GM12873 (cell line): Measurements from ENCODE around the gene MVB12B.

Experiments
- TF ChIP-seq, protein P1 (sequence below): IDR thresholded peaks from 2 replicates; pipeline ENCODE4 v1.5.1; 2012; ENCODE audit warnings: low read depth, mild to moderate bottlenecking, moderate library complexity, low read length, control low read depth; ENCODE audit not compliant: insufficient read depth; ENCODE audit errors: missing control alignments

MVB12B gene

DNA sequence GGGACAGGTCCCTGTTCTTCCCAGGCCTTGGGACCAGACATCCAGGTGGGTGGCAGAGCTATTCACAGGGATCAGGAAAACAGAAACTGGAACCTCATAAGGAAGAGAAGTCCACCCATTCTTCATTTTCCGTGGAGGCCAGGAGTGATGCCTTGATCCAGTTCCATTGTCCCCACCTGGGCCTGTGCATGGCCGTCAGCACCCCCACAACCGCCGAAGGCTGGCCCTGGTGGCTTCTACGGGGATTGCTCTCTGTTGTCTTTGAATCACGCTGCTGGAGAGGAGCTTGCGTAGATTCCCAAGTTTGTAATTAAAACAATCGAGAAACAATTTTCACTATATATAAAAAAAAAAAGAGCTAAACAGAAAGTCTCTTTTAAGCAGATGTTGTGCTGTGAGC, 134.4 kb downstream of the MVB12B start:
- TF ChIP-seq, protein P1, sequence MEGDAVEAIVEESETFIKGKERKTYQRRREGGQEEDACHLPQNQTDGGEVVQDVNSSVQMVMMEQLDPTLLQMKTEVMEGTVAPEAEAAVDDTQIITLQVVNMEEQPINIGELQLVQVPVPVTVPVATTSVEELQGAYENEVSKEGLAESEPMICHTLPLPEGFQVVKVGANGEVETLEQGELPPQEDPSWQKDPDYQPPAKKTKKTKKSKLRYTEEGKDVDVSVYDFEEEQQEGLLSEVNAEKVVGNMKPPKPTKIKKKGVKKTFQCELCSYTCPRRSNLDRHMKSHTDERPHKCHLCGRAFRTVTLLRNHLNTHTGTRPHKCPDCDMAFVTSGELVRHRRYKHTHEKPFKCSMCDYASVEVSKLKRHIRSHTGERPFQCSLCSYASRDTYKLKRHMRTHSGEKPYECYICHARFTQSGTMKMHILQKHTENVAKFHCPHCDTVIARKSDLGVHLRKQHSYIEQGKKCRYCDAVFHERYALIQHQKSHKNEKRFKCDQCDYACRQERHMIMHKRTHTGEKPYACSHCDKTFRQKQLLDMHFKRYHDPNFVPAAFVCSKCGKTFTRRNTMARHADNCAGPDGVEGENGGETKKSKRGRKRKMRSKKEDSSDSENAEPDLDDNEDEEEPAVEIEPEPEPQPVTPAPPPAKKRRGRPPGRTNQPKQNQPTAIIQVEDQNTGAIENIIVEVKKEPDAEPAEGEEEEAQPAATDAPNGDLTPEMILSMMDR: no peak

DNA sequence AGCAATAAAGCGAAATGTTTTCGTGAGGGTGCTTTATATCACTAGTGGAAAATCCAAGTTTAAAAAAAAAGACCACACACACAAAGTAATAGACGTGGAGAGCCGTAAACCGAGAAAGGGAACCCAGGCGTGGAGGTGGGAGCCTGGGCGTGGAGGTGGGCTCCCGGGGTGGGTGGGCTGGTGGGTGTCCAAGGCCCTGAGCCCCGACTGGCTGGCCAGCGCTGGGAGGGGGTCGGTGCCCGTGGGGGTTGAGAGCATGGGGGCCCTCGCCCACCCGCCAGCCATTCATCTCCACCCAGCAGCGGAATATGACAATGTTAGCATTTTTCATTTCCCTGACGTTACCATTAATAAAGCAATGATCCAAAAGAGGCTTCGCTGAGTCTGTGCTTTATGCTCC, 135.0 kb downstream of the MVB12B start:
- TF ChIP-seq, protein P1: no peak

DNA sequence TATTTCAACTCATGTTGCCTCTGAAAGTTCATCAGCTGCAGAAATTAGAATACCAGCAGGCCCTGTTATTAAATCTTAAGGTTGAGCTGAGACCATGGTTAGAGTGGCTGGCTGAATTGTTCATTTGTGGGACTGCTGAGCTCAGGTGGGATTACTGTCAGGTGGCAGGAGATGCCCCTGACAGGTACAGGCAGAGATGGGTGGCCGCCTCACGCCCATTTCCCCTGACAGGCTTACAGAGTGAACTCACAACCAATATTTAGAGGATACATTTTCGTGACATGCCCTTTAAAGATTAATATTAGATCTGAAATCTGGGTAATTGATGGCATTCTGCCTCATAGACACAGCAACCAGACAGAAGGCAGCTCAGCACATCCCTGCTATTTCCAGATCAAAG, 136.0 kb downstream of the MVB12B start:
- TF ChIP-seq, protein P1: no peak

DNA sequence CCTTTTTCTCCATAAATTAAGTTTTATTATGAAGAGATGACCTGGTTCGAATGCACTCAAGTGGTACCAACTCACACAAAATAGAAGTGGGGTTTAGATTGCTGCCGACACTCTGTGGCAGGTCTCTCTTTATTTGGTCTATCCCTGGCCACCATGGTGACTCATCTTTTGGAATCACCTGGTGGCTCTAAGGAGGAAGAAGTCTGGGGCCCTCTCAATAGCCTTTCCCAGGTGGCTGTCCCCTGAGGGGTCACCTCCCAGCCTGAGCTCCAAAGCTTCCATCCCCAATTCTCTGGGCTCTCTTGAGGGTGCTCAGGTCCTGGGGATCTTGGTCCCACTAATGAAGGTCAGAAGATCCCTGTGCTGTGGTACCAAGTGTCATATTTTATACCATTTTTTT, 136.8 kb downstream of the MVB12B start:
- TF ChIP-seq, protein P1: no peak

DNA sequence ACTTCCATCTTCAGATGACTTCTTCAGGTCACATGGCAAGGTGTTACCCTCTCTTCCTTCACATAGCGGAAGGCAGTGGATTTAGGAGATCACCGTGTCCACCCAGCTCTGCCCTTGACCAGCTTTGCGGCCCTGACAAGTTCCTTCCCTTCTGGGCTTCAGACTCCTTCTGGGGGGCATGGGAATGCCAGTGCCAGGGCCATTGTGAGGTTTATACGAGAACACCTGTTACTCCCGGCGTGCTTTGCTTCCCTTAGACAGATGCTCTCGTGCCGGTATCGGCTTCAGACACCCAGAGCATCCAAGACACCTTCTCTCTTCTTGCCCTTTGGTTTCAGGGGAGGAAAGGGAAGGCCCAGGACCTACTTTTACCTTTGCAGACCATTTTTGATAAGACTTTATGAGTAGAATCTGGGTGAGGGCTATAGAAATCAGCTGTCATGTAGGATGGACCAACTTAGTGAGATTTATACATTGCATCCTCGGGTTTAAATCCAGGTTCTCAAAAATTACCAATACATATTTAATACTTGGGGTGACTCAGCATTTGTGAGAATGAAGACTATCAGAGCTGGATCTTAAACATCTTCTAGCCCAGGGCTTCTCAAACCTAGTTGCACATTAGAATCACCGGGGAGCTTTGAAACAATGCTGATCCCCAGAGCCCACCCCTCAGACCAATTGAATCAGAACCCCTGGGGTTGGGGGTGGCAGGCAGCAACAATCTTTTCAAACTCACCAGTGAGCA, 138.2 kb downstream of the MVB12B start:
- TF ChIP-seq, protein P1: no peak

DNA sequence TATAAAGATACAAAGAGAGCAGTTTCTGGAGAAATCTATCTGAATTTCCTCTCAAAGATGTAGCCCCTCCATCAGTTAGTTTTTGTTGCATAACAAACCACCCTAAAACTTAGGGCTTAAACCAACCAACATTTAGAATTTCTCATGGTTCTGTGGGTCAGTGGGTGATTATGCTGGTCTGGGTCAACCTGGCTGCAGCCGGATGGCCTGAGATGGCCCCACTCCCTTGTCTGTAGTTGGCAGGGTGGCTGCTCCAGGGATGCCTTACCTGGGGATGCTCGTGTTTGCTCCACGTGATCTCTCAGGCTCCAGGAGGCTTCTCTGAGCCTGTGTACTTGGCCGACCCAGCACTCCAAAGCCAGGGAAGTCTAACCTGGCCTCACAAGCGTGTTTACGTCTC, 139.3 kb downstream of the MVB12B start:
- TF ChIP-seq, protein P1: no peak

DNA sequence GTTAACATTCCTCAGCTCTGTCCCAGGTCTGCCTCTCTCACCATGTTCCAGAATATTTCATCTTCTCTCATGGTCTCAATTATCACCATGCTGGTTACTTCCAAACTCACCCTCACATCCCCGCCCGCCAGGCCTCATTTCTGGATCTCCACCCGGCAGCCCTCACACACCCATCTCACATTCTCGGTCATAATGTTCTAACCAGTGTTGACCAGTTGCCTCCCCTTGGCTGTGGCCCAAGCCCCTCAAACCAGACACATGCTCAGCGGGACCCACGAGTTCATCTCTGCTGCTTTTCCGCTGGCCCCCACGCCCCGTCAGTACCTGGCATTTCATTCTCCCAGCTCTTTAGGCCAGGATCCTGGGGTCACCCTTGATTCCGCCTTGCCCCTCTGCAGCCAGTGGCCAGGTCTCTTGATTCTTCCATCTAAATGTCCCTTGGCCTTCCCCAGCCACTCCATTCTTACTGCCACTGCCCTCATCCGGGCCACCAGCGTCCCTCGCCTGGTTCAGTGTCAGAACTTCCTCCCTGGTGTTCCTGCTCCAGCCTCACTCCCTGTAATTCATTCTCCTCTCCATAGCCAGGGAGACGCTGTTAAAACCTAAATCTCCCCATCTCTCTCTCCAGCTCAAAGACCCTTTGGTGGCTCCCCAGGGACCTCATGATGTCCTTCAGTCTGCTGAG, 141.7 kb downstream of the MVB12B start:
- TF ChIP-seq, protein P1: no peak
